Measurements from ENCODE around the gene ADCY2. TPM values are rescaled to one million over a fixed set of nuclear protein-coding genes. Genes with fewer than 3 reads are reported as not detected.
"Not testable (repeated sequence)": the region's sequence is repeated elsewhere in the genome, so short reads cannot be mapped to it uniquely, and the experiment has no call there.

The ADCY2 gene
- total RNA-seq, 1 donor from 2014 or later = not detected

GRCh38 chr5:7410936-7411511 lies 15.1 kb downstream of the ADCY2 start:
- no peak for DNase-seq (ENCODE audit: low spot score)
- H3K9me3 Mint-ChIP-seq = peaks cover 3% of the 10 kb centered on the region
- intact Hi-C loops (cut with micrococcal nuclease) = no loop called here
- no peaks in the 10 kb centered on the region for H3K4me1 Mint-ChIP-seq (ENCODE audit: low read depth)
- no peaks in the 10 kb centered on the region for H3K27me3 Mint-ChIP-seq (ENCODE audit: insufficient read depth)
- no peaks in the 10 kb centered on the region for H3K36me3 Mint-ChIP-seq (ENCODE audit: low read depth)
- no peak overlapping the region for H3K4me3 Mint-ChIP-seq
- H3K27ac Mint-ChIP-seq = no peak overlapping the region

GRCh38 chr5:7412409-7412808 lies 16.5 kb downstream of the ADCY2 start:
- Mint-ChIP-seq H3K9me3 (peaks cover under 1% of the 10 kb centered on the region), H3K36me3 (ENCODE audit: low read depth) (no peaks in the 10 kb centered on the region), H3K27ac (no peak overlapping the region), H3K4me1 (ENCODE audit: low read depth) (no peaks in the 10 kb centered on the region), H3K4me3 (no peak overlapping the region), H3K27me3 (ENCODE audit: insufficient read depth) (no peaks in the 10 kb centered on the region)
- DNase-seq (ENCODE audit: low spot score) = no peak
- intact Hi-C loops (cut with micrococcal nuclease) = no loop called here

DNA sequence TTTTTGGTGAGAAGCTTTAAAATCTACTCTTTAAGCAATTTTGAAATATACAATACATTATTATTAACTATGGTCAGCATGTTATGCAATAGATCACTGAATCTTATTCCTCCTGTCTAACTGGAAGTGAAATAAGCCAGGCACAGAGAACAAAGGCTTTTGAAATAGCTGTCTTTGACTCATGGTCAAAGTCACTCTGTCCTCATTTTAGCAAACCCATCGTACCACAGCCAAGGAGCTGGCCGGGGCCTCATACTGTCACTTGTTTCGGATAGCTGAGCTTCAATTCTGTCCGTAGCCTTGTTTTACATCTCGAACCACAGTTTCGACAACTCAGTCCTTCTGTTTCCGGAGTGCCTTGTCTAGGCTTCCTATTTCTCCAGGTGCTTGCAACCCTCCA lies 19.2 kb downstream of the ADCY2 start:
- Mint-ChIP-seq H3K4me3 (no peak overlapping the region), H3K36me3 (ENCODE audit: low read depth) (no peaks in the 10 kb centered on the region), H3K27ac (no peak overlapping the region), H3K4me1 (ENCODE audit: low read depth) (no peaks in the 10 kb centered on the region), H3K9me3 (no peaks in the 10 kb centered on the region), H3K27me3 (ENCODE audit: insufficient read depth) (no peaks in the 10 kb centered on the region)
- intact Hi-C loops (cut with micrococcal nuclease) = no loop called here
- DNase-seq (ENCODE audit: low spot score) = no peak

GRCh38 chr5:7415587-7416535 lies 19.9 kb downstream of the ADCY2 start:
- Mint-ChIP-seq H3K4me1 (ENCODE audit: low read depth) (no peaks in the 10 kb centered on the region), H3K9me3 (no peaks in the 10 kb centered on the region), H3K27ac (no peak overlapping the region), H3K36me3 (ENCODE audit: low read depth) (no peaks in the 10 kb centered on the region), H3K4me3 (no peak overlapping the region), H3K27me3 (ENCODE audit: insufficient read depth) (no peaks in the 10 kb centered on the region)
- no peak for DNase-seq (ENCODE audit: low spot score)
- intact Hi-C loops (cut with micrococcal nuclease) = no loop called here

DNA sequence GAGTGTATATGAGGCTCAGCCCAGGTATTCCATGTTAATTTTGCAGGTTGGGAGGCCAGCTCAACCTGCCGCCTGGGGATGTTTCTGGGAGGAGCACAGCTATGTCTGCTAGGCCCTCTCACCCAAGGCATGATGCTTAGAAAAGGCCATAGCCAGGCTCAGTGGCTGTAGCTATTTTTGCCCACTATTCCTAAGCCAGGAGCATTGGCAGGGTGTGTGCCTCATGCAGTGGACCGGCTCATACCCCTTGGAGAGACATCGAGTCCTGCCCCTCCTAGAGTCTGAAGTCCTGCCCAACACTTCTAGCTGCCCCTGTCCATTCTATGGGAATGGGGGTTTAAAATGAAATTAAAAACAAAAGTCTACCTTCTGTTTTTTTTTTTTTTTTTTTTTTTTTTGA lies 22.3 kb downstream of the ADCY2 start:
- no peak for DNase-seq (ENCODE audit: low spot score)
- intact Hi-C loops (cut with micrococcal nuclease) = no loop called here

DNA sequence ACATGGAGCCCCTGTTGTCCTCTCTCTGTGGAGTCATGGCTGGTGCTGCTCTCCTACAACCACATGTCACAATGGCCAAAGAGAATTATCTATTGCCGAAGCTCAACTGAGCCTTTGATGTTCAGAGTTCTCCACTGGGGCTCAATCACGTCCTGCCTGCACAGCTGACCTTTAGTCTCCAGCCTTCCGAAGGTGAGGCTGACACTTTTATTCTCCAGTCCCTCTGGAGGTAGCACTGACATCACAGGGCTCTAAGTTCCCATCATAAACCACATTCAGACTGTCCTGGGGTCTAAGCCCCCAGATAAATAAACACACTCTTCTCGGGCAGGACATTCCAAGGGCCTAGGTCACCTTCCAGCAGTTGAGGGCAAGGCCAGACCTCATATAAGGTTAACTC lies 23.4 kb downstream of the ADCY2 start:
- Mint-ChIP-seq H3K4me3 (no peak overlapping the region), H3K27ac (no peak overlapping the region), H3K9me3 (no peaks in the 10 kb centered on the region), H3K36me3 (ENCODE audit: low read depth) (no peaks in the 10 kb centered on the region), H3K4me1 (ENCODE audit: low read depth) (no peaks in the 10 kb centered on the region), H3K27me3 (ENCODE audit: insufficient read depth) (peaks cover 2% of the 10 kb centered on the region)
- intact Hi-C loops (cut with micrococcal nuclease) = no loop called here
- DNase-seq (ENCODE audit: low spot score) = no peak

More for the DNA sequence above, 22.3 kb downstream of the ADCY2 start:
- no peaks in the 10 kb centered on the region for H3K9me3 Mint-ChIP-seq
- H3K27ac Mint-ChIP-seq = no peak overlapping the region
- H3K4me1 Mint-ChIP-seq (ENCODE audit: low read depth) = no peaks in the 10 kb centered on the region
- H3K27me3 Mint-ChIP-seq (ENCODE audit: insufficient read depth) = peaks cover 2% of the 10 kb centered on the region
- no peaks in the 10 kb centered on the region for H3K36me3 Mint-ChIP-seq (ENCODE audit: low read depth)
- H3K4me3 Mint-ChIP-seq = no peak overlapping the region

GRCh38 chr5:7419846-7420245 lies 23.9 kb downstream of the ADCY2 start:
- peaks cover 2% of the 10 kb centered on the region for H3K27me3 Mint-ChIP-seq (ENCODE audit: insufficient read depth)
- no peak overlapping the region for H3K4me3 Mint-ChIP-seq
- H3K9me3 Mint-ChIP-seq = no peaks in the 10 kb centered on the region
- no peak for DNase-seq (ENCODE audit: low spot score)
- H3K36me3 Mint-ChIP-seq (ENCODE audit: low read depth) = no peaks in the 10 kb centered on the region
- H3K27ac Mint-ChIP-seq = no peak overlapping the region
- intact Hi-C loops (cut with micrococcal nuclease) = no loop called here
- no peaks in the 10 kb centered on the region for H3K4me1 Mint-ChIP-seq (ENCODE audit: low read depth)

- H3K36me3 Mint-ChIP-seq (ENCODE audit: low read depth) = no peaks in the 10 kb centered on the region
- no peak overlapping the region for H3K27ac Mint-ChIP-seq
- intact Hi-C loops (cut with micrococcal nuclease) = no loop called here
- H3K4me3 Mint-ChIP-seq = no peak overlapping the region
- peaks cover 2% of the 10 kb centered on the region for H3K27me3 Mint-ChIP-seq (ENCODE audit: insufficient read depth)
- no peaks in the 10 kb centered on the region for H3K4me1 Mint-ChIP-seq (ENCODE audit: low read depth)
- no peaks in the 10 kb centered on the region for H3K9me3 Mint-ChIP-seq
- DNase-seq (ENCODE audit: low spot score) = no peak
Observed at GRCh38 chr5:7420510-7421280, 24.8 kb downstream of the ADCY2 start.

DNA sequence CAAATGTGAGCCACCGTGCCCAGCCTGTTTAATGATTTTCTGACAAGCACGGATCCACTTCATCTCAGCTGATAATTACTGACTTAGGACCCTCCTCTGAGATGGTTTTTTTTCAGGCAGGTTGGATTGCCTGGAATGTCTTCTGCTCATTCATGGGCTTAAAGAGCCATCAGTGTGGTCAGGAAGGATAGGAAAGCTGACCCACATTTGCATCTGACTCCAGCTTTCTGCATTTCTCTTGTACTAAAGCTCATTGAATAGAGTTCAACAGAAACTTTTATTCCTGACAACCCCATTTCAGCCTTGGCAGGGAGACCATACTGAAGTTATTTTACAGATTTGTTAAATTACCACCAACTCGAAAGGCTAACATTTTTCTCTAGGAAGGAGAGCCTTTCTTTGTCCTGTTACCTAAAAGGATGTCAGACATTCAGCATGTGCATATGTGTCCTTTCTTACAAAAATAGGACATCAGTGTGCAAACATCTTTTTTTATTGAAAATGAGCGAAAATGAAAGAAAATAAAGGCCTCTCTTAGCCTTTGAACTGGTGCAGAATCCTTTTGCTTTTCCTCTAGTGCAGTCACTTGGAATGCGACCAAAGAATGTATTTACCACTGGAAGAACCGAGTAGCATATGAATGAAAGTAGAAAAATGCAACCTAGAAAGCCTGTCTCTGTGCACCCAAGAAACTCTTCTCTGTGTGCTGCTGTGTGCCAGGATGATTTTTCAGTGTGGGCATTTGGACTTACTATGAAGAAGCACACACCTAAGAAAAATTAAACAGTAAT lies 26.6 kb downstream of the ADCY2 start:
- DNase-seq (ENCODE audit: low spot score) = no peak
- peaks cover 2% of the 10 kb centered on the region for H3K27me3 Mint-ChIP-seq (ENCODE audit: insufficient read depth)
- H3K36me3 Mint-ChIP-seq (ENCODE audit: low read depth) = no peaks in the 10 kb centered on the region
- H3K4me3 Mint-ChIP-seq = no peak overlapping the region
- H3K4me1 Mint-ChIP-seq (ENCODE audit: low read depth) = no peaks in the 10 kb centered on the region
- H3K27ac Mint-ChIP-seq = no peak overlapping the region
- H3K9me3 Mint-ChIP-seq = no peaks in the 10 kb centered on the region
- intact Hi-C loops (cut with micrococcal nuclease) = no loop called here

- H3K4me3 Mint-ChIP-seq; H3K36me3 Mint-ChIP-seq (ENCODE audit: low read depth); DNase-seq (ENCODE audit: low spot score); intact Hi-C loops (cut with micrococcal nuclease); H3K27ac Mint-ChIP-seq; H3K4me1 Mint-ChIP-seq (ENCODE audit: low read depth); H3K27me3 Mint-ChIP-seq (ENCODE audit: insufficient read depth); H3K9me3 Mint-ChIP-seq: not testable (repeated sequence)
Observed at GRCh38 chr5:7423231-7423630, 27.3 kb downstream of the ADCY2 start.

GRCh38 chr5:7425830-7426229 lies 29.9 kb downstream of the ADCY2 start:
- H3K27me3 Mint-ChIP-seq (ENCODE audit: insufficient read depth) = peaks cover 2% of the 10 kb centered on the region
- no peak overlapping the region for H3K4me3 Mint-ChIP-seq
- H3K27ac Mint-ChIP-seq = no peak overlapping the region
- H3K36me3 Mint-ChIP-seq (ENCODE audit: low read depth) = no peaks in the 10 kb centered on the region
- H3K9me3 Mint-ChIP-seq = no peaks in the 10 kb centered on the region
- H3K4me1 Mint-ChIP-seq (ENCODE audit: low read depth) = no peaks in the 10 kb centered on the region
- intact Hi-C loops (cut with micrococcal nuclease) = no loop called here
- DNase-seq (ENCODE audit: low spot score) = no peak

- Mint-ChIP-seq H3K27ac (no peak overlapping the region), H3K36me3 (ENCODE audit: low read depth) (no peaks in the 10 kb centered on the region)
- intact Hi-C loops (cut with micrococcal nuclease) = no loop called here
Observed at GRCh38 chr5:7426284-7426683, 30.3 kb downstream of the ADCY2 start.

More at GRCh38 chr5:7426284-7426683, 30.3 kb downstream of the ADCY2 start:
- DNase-seq (ENCODE audit: low spot score) = no peak
- H3K4me1 Mint-ChIP-seq (ENCODE audit: low read depth) = no peaks in the 10 kb centered on the region
- no peaks in the 10 kb centered on the region for H3K9me3 Mint-ChIP-seq
- no peak overlapping the region for H3K4me3 Mint-ChIP-seq
- H3K27me3 Mint-ChIP-seq (ENCODE audit: insufficient read depth) = peaks cover 1% of the 10 kb centered on the region
